Retina (tissue), 1 donor: ENCODE results near the gene FRMD1.

ENCODE experiments used
- DNase-seq: peaks from one replicate; pipeline ENCODE4 v3.0.0-alpha.2; 2016

FRMD1 gene

DNA sequence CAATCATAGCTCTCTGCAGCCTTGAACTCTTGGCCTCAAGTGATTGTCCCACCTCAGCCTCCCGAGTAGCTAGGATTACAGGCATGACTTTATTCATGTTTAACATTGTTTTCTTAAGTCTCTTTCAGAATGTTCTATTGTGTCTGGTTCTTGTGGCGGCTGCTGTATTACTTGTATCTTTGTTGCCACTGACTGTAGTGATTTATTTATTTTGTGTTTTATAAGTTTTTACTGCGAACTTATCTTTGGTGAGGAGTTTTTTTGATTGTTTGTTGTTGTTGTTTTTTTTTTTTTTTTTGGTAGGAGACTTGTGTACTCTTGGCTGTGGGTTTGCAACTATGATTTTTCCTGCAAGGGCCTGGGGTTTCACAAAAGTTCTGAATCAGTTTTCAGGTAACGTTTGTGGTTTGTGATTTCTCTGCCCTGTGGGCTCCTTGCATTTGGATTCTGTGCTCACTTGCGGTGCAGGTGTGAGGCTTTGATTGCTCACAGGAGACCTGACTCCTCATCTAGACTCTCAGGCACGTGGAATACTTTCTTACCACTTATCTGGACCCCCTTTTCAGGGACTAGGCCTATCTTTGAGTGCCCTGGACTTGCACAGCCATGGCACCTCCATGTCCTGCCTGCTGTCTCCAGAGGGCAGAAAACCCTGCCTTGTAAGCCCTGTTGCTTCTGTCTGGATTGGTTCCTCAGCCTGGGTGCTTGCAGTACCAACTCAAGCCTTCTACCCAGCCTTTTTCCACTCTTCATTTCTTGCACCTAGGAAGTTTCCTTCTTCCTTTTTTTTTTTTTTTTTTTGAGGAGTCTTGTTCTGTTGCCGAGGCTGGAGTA is 56.3 kb downstream of the FRMD1 start:
- DNase-seq, result no peak

DNA sequence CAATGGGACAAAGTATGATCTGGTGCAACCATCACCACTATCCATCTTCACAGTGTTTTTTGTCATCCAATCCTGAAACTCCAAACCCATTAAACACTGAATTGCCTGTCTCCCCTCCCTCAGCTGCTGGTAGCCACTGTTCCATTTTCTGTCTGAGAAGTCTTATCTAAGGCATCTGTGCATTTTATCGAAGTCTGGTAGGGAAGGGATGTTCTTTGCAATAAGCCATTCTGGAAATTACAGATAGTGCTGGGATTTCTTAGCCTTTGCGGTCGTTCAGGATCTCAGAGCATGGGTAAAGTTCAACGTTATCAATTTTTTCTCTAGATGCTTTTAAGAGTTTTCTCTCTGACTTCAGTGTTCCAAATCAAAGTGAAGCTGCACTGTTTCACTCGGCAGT is 57.4 kb downstream of the FRMD1 start:
- DNase-seq, result no peak

GRCh38 chr6:168020242-168020641 is 58.8 kb downstream of the FRMD1 start:
- DNase-seq, result no peak

DNA sequence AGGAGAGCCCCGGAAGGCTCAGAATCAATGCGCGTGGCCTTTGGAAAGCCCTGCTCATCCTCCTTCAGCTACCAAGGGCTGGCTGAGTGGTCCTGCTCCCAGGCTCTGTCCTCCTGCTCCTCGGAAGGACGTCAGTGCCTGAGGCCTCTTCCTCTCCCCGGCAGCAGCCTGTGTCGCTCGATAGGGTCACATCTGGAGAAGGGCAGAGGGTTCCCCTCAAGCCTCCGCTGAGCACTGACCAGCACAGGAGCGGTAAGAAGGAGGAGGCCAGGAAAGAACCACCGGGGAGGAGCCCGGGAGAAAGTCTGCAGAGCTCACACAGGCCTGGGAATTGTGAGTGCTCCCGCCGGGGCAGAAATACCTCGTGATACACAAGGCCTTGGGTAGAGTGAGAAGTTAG is 60.3 kb downstream of the FRMD1 start:
- DNase-seq, result no peak

- no peak for DNase-seq
Measured at GRCh38 chr6:168017629-168018028, 61.4 kb downstream of the FRMD1 start.

DNA sequence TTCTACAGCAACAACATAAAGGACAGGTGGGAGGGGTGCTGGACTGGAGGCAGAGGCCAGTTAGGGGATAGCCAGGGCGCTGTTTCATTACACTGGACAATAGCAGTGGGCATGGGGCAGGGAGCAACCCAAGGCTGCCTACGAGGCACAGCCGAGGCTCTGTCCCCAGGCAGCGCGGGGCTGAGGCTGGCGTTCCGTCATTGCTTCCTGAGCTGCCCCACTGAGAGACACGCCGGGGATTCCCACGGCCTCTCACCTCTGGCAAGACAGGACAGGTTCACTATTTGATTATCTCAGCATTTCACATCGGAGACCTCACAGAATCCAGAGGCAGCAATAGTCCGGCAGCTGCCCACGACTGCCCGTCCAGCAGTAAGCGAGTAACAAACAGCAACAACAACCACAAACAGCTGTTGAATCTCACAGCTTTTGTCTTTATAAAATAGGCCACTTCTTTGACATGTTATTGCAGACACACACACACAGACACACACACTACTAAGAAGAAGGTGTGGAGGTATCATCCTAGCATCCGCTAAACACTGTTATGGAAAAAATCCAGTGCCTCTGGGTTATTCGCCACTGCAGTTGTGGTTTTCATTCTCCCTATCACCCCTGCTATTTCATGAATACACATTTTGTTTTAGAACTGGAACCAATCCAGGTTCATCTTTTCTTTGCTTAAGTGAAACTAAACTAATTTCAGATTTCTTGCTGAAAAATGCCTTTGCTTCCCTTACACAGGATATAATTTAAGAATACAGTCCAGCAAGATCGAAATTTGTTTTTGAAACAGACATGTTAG is 62.1 kb downstream of the FRMD1 start:
- DNase-seq, result no peak

DNA sequence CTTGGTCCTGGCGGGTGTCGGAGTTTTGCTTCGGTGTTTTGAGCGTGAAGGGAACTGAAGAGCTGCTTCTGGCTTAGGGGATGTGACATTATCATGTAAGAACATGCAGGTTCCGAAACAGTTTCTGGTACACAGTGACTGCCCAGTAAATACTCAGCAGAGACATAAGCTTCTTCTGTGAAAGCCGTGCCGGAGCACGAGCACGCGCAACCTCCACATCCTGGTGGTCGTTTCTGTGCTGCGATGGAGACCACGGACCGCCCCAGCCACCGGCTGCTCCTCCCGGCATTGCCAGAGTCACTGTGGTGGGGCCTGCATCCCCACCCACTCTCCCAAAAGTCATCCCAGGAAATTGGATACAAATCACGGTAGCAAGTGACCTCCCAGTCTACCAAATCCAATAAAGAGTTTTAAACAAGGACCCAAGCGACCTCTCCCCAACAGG is 62.8 kb downstream of the FRMD1 start:
- DNase-seq, result no peak

GRCh38 chr6:168015482-168016175 is 63.4 kb downstream of the FRMD1 start:
- no peak for DNase-seq

GRCh38 chr6:168015009-168015408 is 64.0 kb downstream of the FRMD1 start:
- no peak for DNase-seq

GRCh38 chr6:168014428-168014827 is 64.6 kb downstream of the FRMD1 start:
- no peak for DNase-seq

DNA sequence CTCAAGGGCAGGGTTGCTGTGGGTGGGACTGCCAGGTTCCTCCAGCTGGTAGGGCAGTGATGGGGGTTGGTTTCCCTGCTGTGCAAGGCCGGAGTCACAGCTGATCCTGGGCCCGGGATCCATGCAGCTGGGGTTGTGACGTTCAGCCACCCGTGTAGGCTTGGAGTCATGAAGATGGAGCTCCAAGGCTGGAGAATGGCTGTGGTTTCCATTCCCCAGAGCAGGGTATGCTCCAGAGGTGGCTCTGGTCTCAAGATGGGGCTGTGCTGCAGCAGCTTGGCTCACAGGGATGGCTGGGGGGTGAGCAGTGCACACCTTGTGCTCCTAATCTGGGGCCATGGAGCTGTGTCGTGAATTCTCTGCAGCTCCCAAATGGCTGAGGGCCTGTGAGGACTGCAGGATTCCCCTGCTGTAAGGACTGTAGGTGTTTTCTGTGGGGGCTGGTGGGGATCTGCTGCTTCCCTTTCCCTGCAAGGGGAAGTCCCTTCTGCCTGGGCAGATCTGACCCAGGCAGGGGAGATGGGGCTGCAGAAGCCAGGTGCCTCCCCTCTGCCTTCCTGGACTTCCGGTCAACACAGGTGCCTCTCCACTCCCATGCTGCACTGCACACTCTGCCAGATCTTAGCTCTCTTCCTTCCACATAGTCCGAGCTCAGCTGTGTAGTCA is 65.6 kb downstream of the FRMD1 start:
- no peak for DNase-seq

- DNase-seq, result no peak
Measured at GRCh38 chr6:168012431-168013249, 66.4 kb downstream of the FRMD1 start.

DNA sequence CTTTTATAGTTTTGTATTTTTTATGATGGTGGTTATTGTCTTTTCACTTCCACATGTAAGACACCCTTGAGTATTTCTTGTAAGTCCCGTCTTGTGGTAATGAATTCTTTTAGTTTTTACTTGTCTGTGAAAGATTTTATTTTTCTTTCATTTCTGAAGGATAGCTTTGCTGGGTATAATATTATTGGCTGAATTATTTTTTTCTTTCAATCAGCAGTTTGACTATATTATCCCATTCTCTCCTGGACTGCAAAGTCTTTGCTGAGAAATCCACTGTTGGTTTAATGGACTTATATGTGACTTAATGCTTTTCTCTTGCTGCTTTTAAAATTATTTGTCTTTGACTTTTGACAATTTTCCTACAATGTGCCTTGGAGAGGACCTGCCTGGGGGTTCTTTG is 67.7 kb downstream of the FRMD1 start:
- no peak for DNase-seq

DNA sequence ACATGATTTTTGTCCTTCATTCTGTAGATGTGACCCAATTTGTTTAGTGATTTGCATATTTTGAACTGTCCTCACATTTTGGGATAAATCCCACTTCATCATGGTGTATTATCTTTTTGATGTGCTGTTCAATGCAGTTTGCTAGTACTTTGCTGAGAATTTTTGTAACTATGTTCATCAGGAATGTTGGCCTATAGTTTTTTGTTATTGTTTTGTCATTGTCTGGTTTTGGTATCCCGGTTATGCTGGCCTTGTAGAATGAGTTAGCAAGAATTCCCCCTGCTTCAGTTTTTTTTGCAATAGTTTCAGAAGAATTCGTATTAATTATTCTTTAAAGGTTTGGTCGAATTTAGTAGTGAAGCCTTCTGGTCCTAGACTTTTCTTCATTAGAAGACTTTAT is 69.7 kb downstream of the FRMD1 start:
- no peak for DNase-seq

- no peak for DNase-seq
Measured at GRCh38 chr6:168007592-168008338, 71.2 kb downstream of the FRMD1 start.

- DNase-seq, result no peak
Measured at GRCh38 chr6:168005796-168006195, 73.2 kb downstream of the FRMD1 start.

GRCh38 chr6:168004945-168005344 is 74.1 kb downstream of the FRMD1 start:
- DNase-seq, result no peak

GRCh38 chr6:168004023-168004422 is 75.0 kb downstream of the FRMD1 start:
- DNase-seq, result no peak
